HG02623 (cell line): Measurements from ENCODE around the gene BRME1.

ENCODE experiments used
- ATAC-seq: cut with Tn5 transposase; IDR thresholded peaks from one replicate; pipeline ENCODE4 v1.9.1; 2021; ENCODE audit warnings: moderate library complexity; ENCODE audit not compliant: unreplicated experiment

Gene BRME1

DNA sequence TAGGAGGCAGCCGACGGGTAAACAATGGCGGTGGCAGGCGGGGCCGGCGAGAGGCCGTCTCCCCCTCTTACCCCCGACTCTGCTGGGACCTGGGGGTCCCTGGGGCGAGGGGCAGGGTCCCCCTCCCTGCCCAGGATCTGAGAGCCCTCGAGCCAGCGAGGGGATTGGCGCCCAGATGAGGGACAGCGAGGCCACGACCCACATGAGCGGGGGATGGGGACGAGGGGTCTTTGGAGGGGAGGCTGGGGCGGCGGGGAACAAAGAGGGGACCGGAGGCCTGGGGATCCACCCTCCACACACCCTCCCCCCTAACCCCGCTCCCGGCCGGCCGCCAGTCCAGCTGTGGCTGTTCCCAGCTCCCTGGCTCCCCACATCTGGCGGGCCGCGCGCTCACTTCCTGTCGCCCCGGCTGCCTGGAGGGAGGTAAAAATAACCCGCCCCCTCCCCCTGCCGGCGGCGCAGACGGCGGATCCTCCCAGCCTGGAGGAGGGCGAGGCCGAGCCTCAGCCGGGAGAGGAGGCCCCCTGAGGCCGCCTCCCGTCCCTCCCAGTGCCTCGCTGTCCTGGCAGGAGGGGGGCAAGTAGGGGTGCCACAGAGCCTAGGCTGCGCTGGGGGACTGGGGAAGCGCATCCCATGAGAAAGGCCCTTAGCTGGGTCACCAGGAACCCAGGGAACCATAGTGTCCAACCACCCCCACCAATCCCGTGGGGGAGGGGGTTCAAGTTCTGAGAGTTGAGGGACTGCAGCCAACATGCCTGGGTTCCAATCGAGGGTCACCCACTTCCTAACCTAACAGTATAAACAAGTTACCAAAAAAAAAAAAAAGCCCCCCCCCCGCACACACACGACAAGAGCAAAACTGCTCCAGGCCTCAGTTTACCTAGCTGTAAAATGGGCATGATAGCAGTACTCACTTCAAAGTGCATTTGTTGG, 58.2 kb downstream of the BRME1 start:
- ATAC-seq, result peak; percentile 30

DNA sequence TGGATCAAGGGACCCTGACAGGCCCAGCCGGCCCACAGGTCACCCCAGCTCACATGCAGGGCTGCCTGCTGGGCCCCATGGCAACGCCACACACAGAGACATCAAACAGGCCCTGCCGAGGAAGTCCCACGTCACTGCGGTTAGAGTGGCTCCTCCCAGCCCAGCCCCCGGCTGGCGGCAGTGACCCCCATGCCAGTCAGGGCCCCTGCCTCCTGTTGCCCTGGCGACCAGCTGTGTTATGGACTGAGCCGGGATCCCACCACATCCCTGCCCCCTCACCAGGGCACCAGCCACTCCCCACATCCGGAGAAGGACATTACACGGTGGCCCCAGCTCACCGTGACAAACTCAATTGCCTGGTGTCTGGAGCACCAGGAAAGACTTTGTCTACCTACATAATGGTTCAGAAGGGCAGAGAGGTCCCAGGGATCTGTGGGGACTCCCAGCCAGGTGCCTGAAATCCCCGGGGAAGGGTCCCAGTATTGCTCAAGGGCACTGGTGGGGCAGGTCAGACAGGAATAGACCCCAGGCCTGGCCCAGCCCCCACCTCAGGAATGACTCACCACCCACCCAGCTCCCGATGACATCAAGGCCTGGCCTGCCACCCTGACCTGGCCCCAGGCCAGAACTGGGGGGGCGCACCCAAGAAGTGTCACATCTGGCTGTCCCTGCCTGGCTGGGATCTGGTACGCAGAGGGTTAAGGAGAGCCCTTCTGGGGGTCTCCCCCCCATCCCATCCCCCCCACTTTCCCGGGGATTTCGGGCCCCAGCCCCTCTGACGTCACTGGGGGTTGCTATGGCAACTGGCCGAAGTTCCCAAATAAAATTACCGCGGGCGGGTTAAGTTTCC, 59.1 kb downstream of the BRME1 start:
- ATAC-seq, result peak; percentile 33

DNA sequence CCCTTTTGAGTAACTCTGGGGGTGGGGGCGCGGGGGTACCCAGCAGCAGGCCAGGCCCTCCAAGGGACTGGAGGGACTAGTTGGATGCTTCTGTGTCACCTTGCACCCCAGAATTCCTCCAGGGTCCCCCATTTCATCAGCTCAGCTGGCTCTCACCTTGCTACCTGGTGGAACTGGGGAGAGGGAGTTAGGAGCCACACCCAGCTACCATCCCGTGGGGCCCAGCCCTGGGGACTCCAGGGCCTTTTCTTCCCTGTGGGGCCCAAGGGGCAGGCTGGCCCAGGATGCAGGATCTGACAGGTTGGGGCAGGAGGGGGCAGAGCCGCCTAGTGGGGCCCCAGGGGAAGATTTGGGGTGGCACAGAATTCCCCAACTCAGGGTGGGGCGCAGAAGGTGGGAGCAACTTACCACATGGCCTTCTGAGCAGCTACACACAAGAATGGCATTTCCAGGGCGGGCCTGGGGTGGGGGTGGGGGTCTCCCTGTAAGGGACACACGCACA, 61.7 kb downstream of the BRME1 start:
- no peak for ATAC-seq

DNA sequence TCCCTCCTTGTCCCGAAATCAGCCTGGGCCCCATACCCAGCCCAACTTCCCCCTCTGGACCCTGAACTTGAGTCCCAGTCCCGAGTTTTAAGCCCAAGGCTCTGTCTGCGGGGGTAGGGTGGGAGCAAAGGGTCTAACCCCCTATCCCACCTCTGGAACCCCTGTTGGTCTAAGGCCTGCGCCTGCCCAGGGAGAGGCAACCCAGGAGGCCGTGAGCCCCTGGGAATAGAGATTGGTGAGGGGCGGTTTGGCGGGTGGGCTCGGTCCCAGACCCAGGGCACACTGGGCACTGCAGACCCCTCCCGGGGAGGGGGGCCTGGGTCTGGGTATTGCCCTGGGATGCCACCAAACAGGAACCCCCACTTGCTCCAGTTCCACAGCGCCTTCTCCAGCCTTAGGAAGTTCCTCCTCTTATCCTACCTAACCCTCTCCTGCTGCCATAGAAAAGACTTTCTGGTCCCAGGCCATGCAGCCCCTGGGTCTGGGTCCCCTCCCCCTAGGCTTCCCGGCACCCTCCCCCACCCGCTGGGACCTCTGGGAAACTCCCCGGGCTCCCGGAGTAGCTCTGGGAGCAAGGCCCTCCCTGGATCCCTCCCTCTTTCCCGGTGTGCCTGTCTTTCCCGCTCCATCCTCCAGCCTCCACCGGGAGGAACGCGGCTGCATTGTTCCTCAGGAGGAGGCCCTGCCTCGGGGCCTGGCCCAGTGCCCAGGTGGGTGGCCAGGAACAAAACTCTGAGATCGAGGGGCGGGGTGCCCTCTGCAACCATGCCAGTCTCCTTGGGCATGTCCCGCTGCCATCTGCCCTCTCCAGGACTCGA, 62.6 kb downstream of the BRME1 start:
- ATAC-seq, result no peak

DNA sequence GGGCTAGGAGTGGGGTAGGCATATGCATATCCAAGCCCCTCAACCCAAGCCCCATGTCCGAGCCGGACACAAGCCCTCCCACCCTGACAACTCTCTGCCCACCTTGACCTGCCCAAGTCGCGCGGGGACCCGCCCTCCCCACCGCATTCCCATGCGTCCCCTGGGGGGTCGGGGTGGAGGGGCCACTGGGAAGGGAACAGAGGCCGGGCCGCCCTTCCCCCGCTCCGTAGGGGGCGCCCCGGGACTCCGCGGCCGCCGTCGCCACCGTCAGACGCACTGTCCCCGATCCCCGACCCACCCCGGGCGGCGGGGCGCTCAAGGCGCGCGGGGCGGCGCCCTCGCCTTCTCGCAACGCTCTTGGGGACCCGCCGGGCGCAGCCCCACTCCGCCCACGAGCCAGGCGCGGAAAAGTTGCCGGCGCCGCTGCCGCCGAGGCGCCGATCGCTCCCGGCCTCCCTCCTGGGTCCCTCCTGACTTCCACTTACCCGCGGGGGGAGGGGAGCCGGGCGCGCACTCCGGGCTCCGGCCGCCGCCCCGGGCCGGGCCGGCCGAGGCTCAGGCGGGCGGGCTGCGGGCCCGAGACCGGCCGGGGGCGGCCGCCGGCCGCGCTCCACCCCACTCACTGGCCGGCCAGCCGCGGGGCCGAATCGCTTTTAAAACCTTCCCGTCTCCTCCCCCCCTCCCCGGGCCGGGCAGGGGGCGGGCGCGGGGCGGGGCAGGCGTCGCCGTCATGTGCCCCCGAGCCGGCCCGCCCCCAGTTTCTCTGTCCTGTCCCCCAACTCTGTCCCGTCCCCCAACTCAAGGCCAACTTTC, 63.4 kb downstream of the BRME1 start:
- ATAC-seq, result no peak

DNA sequence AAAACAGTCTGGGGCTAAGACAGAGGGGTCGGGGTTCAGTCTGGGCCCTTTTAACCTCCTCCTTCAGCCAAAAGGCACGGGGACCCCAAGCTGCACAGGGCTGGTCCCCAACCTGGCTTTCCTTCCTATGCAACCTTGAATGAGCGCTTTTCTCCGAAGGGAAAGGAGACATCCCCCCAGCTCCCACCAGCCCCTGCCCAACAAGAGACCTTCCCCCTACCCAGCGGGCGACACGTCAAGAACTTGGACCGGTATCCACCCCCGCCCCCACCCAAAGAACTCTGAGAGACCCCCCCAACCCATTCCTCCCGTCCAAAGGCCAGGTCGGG, 64.0 kb downstream of the BRME1 start:
- no peak for ATAC-seq

DNA sequence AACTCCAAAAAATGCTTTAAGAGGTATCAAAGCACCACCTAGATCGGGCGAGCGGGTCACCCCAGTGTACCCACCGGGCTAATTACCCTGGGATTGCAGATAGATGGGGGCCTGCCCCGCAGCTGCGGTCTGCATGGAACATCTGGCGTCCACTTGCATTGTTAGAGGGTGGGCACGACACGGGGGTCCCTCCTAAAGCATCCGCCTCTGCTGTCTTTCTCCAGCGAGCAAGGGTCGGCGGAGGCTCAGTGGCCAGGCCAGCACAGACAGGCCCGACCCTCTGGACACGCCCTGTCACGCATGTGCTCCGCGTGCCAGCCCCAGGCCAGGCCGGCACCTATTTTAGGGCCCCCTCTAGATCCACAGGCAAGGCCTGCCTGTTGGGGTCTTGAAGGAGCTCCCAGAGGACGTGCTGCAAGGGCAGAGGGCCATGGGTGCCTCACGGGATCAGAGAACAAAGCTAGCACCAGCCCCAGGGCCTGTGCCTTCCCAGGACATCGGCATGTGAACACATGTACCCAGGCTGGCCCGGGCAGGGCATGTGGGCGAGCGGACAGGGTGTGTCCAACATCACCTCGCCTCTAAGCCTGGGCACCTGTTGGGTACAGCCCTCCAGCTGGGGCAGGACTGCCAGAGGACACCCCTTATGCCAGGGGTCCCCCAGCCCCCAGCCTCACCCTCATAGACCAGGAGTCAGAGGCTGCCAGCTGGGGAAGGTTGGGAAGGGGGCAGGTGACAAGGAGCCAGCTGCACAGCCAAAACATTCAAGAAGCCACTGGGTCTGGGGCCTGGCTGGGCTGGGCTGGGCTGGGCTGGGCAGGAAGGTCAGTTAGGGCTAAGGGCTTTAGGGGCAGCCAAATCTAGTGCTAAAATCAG, 64.6 kb downstream of the BRME1 start:
- ATAC-seq, result no peak

DNA sequence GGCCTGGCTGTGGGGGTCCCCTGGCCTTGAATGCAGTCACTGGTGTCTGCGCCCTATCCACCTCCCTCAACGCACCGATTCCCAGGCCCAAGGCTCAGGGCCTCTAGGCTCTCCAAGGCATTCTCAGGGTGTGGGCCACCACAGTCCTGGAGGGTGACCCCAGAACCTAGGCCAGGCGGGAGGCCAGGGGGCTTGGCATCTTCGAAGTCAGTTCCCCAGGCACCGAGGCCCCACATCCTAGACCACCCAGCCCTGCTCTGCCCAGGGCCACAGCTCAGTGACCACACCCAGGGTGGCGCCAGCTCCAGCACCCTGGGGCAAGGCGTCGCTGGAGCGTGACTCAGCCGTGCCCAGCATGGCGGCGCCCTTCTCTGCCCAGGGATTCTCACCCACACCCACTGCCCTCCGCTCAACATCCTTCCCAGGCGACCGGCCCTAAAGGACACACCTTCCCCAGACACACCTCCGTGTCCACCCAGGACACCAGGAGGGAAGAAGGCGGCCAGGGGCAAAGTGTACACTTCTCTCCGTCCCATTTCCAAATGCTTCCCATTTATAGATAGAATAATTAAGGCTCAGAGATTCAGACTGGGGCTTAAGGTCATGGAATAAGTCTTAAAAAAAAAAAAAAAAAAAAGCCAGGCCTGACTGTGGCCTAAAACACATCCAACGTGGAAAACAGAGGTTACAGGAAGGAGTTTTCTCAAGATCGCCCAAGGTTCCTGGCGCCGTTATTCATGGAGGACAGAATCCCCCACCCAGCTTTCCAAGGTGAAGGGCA, 65.4 kb downstream of the BRME1 start:
- no peak for ATAC-seq

DNA sequence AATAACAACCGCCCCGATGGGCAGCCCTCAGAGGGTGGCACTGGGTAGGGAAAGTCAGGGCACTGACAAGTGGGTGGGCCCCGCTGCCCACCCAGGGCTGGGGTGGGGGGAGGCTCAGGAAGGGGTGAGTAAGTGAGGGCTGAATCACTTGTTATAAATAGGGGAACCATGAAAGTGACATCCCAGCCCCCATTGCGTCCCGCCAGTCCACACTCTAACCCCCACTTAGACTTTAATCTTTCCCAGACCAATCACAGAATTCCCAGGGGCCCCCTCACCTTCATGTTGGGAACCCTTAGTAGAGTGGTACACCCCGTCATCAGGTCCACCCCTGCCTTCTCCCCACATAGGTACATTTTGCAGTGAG, 66.0 kb downstream of the BRME1 start:
- ATAC-seq, result no peak

DNA sequence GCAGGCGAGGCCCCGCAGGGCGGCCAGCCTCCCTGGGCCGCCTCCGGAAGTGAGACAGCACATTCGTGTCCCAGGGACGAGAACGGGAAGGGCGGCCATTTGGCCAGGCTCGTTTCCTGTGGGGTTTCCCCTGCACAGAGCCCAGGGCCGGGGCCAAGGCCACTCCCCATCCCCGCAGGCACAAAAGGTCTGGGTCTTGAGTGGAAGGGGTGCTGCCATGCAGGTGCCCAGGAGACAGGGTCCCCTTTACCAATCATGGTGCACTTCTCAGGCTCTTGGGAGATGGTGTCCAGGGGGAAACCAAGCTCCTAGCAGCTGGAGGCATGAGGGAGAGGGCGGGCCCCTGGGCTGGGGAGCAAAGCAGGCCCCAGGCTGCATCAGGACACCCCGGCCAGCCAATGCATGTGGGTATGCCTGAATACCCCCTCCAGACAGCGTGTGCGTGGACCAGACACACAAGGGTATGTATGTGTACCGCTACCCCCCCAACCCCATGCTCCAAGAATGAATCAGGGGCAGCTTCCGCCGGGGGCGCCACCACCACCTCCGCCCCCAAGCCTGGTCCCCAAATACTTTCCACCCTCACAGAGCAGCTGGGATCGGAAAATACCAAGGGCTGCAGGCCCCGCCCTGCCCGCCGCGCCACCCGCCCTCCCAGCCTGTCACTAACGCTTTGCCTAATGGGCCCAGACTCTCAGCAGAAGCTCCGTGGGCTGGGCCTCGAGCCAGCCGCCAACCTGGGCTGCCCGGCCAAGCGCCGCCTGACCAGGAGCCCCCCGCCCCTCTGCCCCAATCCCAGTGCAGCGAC, 66.6 kb downstream of the BRME1 start:
- peak; percentile 33 for ATAC-seq

DNA sequence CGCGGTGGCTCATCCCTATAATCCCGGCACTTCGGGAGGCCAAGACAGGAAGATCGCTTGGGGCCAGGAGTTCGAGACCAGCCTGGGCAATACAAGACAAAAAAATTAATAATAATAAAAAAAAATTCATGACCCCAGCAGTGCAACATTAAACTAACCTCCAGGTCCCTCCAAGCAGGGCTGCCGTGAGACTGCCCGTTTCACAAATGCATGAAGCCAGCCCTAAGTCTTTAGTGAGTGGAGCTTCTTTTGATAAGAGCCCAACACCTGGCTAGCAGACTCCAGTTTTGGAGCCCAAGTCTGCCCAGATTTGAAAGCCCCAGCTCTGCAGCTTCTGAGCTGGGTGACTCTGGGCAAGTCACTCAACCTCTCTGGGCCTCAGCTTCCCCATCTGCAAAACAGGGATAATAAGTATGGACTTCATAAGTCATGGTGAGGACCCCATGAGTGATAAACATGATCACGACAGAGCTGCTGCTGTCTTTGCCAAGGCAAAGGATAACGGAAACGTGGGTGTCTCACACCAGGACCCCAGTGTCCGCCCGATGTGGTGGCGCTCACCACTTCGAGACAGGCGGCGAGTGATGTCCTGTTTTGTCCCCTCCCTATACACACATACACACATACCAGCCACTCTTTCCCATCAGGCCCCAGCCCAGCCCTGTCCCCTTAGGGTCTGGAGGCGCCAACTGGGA, 67.3 kb downstream of the BRME1 start:
- no peak for ATAC-seq

DNA sequence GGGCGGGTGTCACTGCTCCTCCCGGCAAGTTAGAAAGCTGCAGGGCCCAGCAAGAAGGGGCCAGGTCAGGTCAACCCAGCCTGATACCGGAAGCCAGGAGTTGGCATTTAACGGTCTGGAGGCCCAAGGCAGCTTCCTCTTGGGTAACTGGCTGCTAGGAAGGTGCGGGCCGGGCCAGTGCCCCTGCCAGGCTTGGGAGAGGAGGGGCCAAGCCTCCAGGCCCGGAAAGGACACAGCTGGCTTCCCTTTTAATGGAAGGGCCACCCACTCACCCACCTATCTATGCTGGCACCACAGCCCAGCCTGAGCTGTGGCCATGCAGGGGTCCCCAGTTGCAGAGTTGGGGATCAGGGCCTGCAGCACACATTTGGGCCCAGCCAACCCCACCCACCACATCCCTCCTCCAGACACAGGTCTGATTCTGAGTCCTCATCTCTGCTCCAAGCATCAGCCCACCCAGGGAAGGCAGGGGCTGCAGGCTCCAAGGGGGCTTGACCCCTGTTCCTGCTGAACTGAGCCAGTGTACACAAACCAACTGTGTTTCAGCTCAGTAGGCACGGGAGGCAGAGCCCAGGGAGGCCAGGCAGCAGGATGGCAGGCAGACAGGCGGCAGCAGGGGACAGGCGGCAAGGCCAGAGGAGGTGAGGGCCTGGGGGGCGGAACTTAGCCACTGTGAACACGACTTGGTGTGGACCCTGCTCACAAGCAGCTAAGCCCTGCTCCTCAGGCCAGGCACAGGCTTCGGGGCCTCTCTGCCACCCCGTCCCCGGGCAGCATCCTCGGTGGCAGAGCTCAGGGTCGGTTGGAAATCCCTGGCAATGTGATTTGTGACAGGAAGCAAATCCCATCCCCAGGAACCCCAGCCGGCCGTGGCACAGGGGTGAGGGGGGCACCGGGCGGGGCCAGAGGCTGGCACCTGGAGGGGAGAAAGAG, 69.9 kb downstream of the BRME1 start:
- ATAC-seq, result no peak

DNA sequence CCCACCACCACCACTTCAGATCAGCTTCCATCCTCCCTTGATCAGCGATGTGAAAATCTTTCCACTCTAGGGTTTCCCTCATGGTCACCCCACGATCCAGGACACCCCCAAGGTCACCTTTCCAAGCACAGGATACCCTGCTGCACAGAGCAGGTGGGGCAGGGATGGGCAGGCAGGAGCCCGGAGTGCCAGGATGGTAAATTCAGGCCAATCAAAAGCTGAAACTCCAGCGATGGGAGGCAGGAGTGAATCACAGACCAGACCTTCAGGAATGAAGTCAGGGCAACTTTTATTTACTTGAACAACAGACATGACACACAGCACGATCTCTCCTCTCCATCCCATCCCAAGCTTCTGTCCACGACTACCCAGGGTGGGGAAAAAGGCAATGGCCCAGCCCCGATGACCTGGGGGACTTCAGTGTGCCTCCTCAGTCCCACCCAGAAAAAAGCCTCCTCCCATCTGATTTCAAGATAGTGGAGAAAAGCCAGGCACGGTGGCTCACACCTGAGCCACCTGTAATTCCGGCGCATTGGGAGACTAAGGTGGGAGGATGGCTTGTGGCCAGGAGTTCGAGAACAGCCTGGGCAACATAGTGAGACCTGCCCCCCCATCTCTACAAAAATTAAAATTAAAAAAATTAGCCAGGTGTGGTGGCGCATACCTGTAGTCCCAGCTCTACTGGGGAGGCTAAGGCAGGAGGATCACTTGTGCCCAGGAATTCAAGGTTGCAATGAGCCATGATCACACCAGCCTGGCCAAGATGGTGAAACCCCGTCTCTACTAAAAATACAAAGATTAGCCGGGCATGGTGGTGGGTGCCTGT, 71.5 kb downstream of the BRME1 start:
- no peak for ATAC-seq

DNA sequence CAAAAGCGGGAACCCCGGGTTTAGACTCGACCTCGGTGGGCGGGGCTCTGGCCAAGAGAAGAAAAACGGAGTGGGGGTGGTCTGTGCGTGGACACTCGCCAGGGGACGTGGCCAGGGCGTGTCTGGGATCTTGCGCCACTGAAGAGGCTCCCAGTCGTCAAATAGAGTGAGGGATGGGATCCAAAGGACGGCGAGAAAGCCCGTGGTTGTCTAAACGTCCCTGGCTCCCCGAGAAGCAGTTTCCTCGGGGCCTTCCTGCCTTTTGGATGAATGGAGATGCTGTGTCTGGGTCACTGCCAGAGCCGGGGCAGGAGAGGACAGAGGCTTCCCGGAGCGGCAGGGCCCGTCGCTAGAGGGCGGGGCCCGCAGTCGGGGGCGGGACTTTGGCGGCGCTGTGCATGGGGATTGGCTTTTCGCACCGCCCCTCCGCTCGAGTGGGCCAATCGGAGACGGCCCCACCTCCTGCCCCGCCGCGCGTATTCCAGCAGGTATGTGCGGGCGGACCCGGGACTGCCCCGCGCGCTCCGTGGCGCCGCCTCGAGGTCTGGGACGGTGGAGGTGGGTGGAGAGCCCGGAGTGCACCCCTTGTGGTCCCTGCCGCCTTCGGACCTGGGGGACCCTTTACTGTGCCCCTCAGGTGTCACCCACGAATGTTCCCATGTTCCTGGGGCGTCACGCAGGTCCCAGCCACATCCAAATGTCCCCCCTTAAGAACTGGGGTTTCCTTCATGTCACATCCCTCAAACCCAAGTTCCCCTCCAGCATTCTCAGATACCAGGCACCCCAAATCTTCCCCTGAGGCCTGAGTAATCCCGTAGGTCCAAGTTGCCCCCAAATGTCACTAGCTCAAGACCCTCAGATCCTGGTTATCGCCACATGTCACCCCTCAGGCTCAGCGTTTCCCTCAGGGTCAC, 72.3 kb downstream of the BRME1 start:
- peak; percentile 70 for ATAC-seq
